ENCODE measurements around the gene NELL2.

NELL2 gene

GRCh38 chr12:44565163-44565562 is 311.0 kb downstream of the NELL2 start:
- TF ChIP-seq CTCF (IDR thresholded peaks at IDR 0.05; ENCODE audit: low read depth, low read length), result no peak
- H3K4me3 ChIP-seq (ENCODE audit: low read depth, low read length), result no peak overlapping the region

- TF ChIP-seq CTCF (IDR thresholded peaks at IDR 0.05; ENCODE audit: low read depth, low read length), result no peak
- H3K4me3 ChIP-seq (ENCODE audit: low read depth, low read length), result no peak overlapping the region
Measured at GRCh38 chr12:44563486-44563885, 312.6 kb downstream of the NELL2 start.

GRCh38 chr12:44558340-44559100 is 317.6 kb downstream of the NELL2 start:
- no peak for TF ChIP-seq CTCF (IDR thresholded peaks at IDR 0.05; ENCODE audit: low read depth, low read length)
- no peak overlapping the region for H3K4me3 ChIP-seq (ENCODE audit: low read depth, low read length)

GRCh38 chr12:44555454-44555853 is 320.7 kb downstream of the NELL2 start:
- TF ChIP-seq CTCF (IDR thresholded peaks at IDR 0.05; ENCODE audit: low read depth, low read length), result no peak
- H3K4me3 ChIP-seq (ENCODE audit: low read depth, low read length), result no peak overlapping the region

DNA sequence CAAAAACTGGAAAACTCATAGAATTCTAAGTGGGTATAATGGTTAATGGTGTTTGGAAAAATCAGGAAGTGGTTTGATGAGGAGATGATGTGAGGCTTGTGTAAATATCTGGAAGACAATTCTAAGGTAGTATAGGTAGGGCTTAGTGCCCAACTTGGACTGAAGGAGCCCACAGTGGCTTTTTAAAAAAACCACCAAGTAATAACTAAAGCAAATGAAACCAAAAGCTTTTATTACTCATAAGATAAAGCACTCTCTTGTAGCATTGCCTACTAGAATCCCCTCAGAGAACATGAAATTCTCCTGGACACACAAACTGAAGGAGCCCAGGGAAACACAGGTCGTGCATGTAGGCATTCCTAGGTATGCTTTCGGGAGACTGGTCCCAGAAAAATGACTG is 324.5 kb downstream of the NELL2 start:
- TF ChIP-seq CTCF (IDR thresholded peaks at IDR 0.05; ENCODE audit: low read depth, low read length), result no peak
- H3K4me3 ChIP-seq (ENCODE audit: low read depth, low read length), result no peak overlapping the region

- no peak overlapping the region for H3K4me3 ChIP-seq (ENCODE audit: low read depth, low read length)
- no peak for TF ChIP-seq CTCF (IDR thresholded peaks at IDR 0.05; ENCODE audit: low read depth, low read length)
Measured at GRCh38 chr12:44550377-44550776, 325.7 kb downstream of the NELL2 start.

GRCh38 chr12:44546060-44546459 is 330.1 kb downstream of the NELL2 start:
- no peak overlapping the region for H3K4me3 ChIP-seq (ENCODE audit: low read depth, low read length)
- TF ChIP-seq CTCF (IDR thresholded peaks at IDR 0.05; ENCODE audit: low read depth, low read length), result no peak
